ENCODE results near the gene LUZP4.
"Not testable (repeated sequence)": the region's sequence is repeated elsewhere in the genome, so short reads cannot be mapped to it uniquely, and the experiment has no call there.

- not testable (repeated sequence) for TF ChIP-seq CTCF (conservative IDR thresholded peaks at IDR 0.05); EZH2 (IDR thresholded peaks at IDR 0.05; ENCODE audit: low read depth)
Measured at GRCh38 chrX:115346738-115347137, 57.2 kb downstream of the LUZP4 start.
